Tibial artery (tissue), 4 donors: Measurements from ENCODE around the gene RASAL2.

Experiments used
- DNase-seq, 2 donors: peaks; one replicate each; pipeline ENCODE4 v3.0.0-alpha.2; 2019
- H3K27ac ChIP-seq, 2 donors: fragments of 200-600 bp; sonication (generic) in 1 of 2; 1 replicate in 1 of 2; 2 replicates in 1 of 2; pipeline ENCODE4 v1.5.1; 2018 to 2019; ENCODE audit warnings: mild to moderate bottlenecking in 1 of 2
- H3K27me3 ChIP-seq, 2 donors: fragments of 200-600 bp; sonication (generic) in 1 of 2; one replicate each; pipeline versions ENCODE4 v1.5.1 to v1.6.0; 2016 to 2019
- H3K36me3 ChIP-seq, 3 donors: fragments of 200-600 bp; sonication (generic) in 2 of 3; one replicate each; pipeline ENCODE4 v1.5.1; 2016 to 2019; ENCODE audit warnings: mild to moderate bottlenecking in 2 of 3
- H3K4me1 ChIP-seq, 4 donors: fragments of 200-600 bp; sonication (generic) in 2 of 4; 1 replicate in 3 of 4; 2 replicates in 1 of 4; pipeline ENCODE4 v1.5.1; 2016 to 2019
- H3K4me3 ChIP-seq, 2 donors: fragments of 200-600 bp; sonication (generic) in 1 of 2; 1 replicate in 1 of 2; 2 replicates in 1 of 2; pipeline ENCODE4 v1.5.1; 2018 to 2019; ENCODE audit warnings: mild to moderate bottlenecking in 2 of 2
- H3K9me3 ChIP-seq, 3 donors: fragments of 200-600 bp; sonication (generic) in 1 of 3; one replicate each; pipeline ENCODE4 v1.5.1; 2016 to 2019
- intact Hi-C: fragments of 100-400 bp; cut with DNase I; formaldehyde crosslinking; loops from one replicate; pipeline ENCODE4 v1.15.0; 2023; ENCODE audit warnings: low total_unique reads
- TF ChIP-seq, protein P1 (sequence below), 2 experiments: fragments of 200-600 bp in 1 of 2; fragments of 450-650 bp in 1 of 2; IDR thresholded peaks; one replicate each; pipeline ENCODE4 v1.5.1; 2017 to 2019; ENCODE audit warnings: antibody characterized with exemption in 2 of 2, mild to moderate bottlenecking in 1 of 2, moderate library complexity in 1 of 2

Gene RASAL2

DNA sequence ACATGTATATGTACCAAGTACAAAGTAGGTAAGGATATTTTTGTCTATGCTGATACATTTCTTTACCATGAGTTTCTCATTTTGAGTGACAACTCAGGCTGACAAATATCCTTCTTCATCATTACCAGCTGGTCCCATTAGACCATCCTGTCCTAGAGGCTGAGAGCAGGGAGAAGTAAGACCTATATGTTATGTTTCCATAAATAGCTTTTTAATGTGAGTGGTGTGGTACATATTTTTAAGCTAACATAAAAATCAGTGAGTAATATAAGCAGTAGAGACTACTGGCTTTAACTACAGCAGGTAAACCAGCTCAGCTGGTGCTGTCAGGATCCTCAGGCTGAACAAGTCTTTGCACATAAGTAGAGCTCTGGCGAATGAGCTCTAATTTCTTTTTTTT is 340.5 kb downstream of the RASAL2 start:
- H3K36me3 ChIP-seq = no peaks in the 10 kb centered on the region
- intact Hi-C loops = no loop called here
- H3K4me1 ChIP-seq = no peaks in the 10 kb centered on the region
- no peak overlapping the region for H3K4me3 ChIP-seq
- no peaks in the 10 kb centered on the region for H3K27me3 ChIP-seq
- H3K27ac ChIP-seq = no peak overlapping the region
- TF ChIP-seq, protein P1, sequence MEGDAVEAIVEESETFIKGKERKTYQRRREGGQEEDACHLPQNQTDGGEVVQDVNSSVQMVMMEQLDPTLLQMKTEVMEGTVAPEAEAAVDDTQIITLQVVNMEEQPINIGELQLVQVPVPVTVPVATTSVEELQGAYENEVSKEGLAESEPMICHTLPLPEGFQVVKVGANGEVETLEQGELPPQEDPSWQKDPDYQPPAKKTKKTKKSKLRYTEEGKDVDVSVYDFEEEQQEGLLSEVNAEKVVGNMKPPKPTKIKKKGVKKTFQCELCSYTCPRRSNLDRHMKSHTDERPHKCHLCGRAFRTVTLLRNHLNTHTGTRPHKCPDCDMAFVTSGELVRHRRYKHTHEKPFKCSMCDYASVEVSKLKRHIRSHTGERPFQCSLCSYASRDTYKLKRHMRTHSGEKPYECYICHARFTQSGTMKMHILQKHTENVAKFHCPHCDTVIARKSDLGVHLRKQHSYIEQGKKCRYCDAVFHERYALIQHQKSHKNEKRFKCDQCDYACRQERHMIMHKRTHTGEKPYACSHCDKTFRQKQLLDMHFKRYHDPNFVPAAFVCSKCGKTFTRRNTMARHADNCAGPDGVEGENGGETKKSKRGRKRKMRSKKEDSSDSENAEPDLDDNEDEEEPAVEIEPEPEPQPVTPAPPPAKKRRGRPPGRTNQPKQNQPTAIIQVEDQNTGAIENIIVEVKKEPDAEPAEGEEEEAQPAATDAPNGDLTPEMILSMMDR (IDR thresholded peaks at IDR 0.05) = no peak
- DNase-seq = no peak
- H3K9me3 ChIP-seq = no peaks in the 10 kb centered on the region

DNA sequence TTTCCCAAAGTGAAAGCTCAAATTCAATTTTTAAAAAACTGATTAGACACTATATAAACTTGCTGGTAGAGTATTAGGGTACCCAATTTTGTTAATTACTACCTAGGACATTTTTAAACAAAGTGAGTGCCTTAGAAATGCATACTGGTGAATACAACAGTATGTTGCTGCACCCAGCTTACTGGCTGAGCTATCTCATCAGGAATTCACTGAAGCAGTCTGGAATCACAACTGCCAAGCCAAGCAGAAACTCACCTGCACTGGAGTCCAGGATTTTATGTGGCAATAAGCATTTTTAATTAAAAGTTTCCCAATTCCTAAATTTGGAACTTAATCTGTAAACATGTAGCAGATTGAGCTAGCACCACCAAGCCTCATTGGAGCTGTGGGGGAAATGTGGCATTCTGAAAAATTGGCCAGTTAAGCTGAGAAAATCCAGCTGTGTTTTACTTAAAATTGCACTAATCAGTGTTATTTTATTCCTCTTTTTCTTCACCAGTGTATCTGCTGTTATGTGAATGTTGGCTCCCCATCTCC is 341.1 kb downstream of the RASAL2 start:
- intact Hi-C loops = no loop called here
- Histone ChIP-seq H3K4me1 (no peaks in the 10 kb centered on the region), H3K36me3 (no peaks in the 10 kb centered on the region), H3K9me3 (no peaks in the 10 kb centered on the region), H3K27me3 (no peaks in the 10 kb centered on the region), H3K4me3 (no peak overlapping the region), H3K27ac (no peak overlapping the region)
- no peak for DNase-seq
- TF ChIP-seq, protein P1 (IDR thresholded peaks at IDR 0.05) = no peak

DNA sequence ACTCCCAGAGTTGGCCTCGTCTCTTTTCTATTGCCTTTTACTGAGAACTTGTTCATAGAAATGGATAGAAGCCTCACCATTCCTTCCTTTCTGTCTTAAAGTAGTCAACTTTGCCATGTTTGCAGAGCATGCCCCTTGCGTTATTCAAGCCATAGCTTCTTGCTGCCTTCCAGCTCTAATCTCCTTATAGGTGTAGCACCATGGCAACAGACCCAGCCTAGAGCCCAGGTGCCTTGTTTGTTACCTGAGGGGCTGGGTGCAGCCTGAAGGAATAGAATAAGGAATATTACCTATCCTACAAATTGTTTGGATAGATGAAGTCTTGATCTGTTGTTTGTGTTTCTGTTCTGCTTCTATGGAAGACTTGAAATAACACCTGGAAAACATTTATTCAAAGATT is 343.0 kb downstream of the RASAL2 start:
- no peaks in the 10 kb centered on the region for H3K9me3 ChIP-seq
- no peak overlapping the region for H3K4me3 ChIP-seq
- TF ChIP-seq, protein P1 (IDR thresholded peaks at IDR 0.05) = no peak
- DNase-seq = no peak
- intact Hi-C loops = no loop called here
- no peak overlapping the region for H3K27ac ChIP-seq
- no peaks in the 10 kb centered on the region for H3K4me1 ChIP-seq
- peaks cover 0 to 14% (median 6%) of the 10 kb centered on the region in 3 donors for H3K36me3 ChIP-seq
- H3K27me3 ChIP-seq = no peaks in the 10 kb centered on the region

DNA sequence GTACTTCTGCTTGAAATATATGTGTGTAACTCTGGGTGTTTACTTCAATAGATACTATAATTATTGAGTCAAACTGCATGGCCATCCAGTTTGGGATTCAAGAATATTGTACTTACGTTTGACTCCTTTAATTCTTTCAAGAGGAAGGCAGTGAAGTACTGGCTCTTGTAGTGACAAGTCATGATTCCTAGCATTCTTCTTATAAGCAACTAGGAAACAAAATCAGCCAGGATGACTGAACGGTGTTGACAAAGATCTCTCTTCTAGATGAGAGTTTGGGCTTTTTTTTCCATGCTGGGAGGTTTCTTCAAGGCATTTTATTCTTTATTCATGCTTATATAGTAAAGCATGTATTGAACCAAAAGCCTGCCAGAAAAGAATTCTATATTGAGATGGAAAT is 344.5 kb downstream of the RASAL2 start:
- TF ChIP-seq, protein P1 (IDR thresholded peaks at IDR 0.05) = no peak
- DNase-seq = no peak
- H3K27ac ChIP-seq = no peak overlapping the region
- no peaks in the 10 kb centered on the region for H3K4me1 ChIP-seq
- no peak overlapping the region for H3K4me3 ChIP-seq
- no peaks in the 10 kb centered on the region for H3K27me3 ChIP-seq
- no peaks in the 10 kb centered on the region for H3K9me3 ChIP-seq
- H3K36me3 ChIP-seq = peaks cover 12 to 30% (median 21%) of the 10 kb centered on the region in 3 donors
- intact Hi-C loops = no loop called here

DNA sequence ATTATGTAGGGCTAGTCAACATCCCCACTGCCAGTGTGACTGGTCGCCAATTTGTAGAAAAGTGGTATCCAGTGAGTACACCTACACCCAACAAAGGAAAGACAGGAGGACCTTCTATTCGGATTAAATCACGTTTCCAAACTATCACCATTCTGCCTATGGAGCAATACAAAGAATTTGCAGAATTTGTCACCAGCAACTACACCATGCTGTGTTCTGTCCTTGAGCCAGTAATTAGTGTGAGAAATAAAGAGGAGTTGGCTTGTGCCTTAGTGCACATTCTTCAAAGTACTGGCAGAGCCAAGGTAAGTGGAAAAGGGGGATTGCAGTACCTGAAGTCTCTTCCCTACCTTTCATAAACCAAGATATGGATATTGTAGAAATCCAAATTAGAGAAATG is 349.0 kb downstream of the RASAL2 start:
- Histone ChIP-seq H3K36me3 (peaks cover 26 to 49% (median 36%) of the 10 kb centered on the region in 3 donors), H3K4me1 (no peaks in the 10 kb centered on the region), H3K4me3 (no peak overlapping the region), H3K9me3 (no peaks in the 10 kb centered on the region), H3K27me3 (no peaks in the 10 kb centered on the region), H3K27ac (no peak overlapping the region)
- intact Hi-C loops = no loop called here
- TF ChIP-seq, protein P1 (IDR thresholded peaks at IDR 0.05) = no peak
- no peak for DNase-seq

DNA sequence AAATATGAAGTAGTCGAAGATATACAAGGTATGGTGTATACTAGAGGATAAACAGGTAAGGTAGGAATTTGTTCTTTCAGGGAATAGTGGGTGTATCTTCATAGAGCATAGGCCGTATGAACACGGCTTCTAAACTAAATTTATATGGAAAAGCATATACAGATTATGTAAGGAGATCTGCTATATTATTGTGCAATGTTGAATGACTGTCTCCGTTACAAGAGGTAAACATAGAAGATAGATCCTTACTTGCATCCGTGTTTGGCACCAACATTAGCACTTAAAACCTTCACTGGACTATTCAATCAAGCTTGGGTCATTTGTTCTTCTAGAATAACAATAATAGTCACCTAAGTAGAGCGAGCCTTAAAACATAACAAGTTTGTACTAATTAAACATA is 357.0 kb downstream of the RASAL2 start:
- intact Hi-C loops = no loop called here

More for the DNA sequence above, 357.0 kb downstream of the RASAL2 start:
- H3K36me3 ChIP-seq = peaks cover 11 to 26% (median 24%) of the 10 kb centered on the region in 3 donors
- H3K4me1 ChIP-seq = no peaks in the 10 kb centered on the region
- TF ChIP-seq, protein P1 (IDR thresholded peaks at IDR 0.05) = no peak
- H3K4me3 ChIP-seq = no peak overlapping the region
- H3K27me3 ChIP-seq = no peaks in the 10 kb centered on the region
- no peak overlapping the region for H3K27ac ChIP-seq
- DNase-seq = no peak
- no peaks in the 10 kb centered on the region for H3K9me3 ChIP-seq
